GM12878 (cell line): ENCODE data around the gene CASP10. TPM values are rescaled to one million over a fixed set of nuclear protein-coding genes. Genes with fewer than 3 reads are reported as not detected.

Experiments
- ATAC-seq: fragments of 200-7000 bp; cut with Tn5 transposase; 3 replicates; pipeline ENCODE4 v1.9.1; 2020; ENCODE audit warnings: mild to moderate bottlenecking, moderate library complexity
- Bru-seq: library from RNA; stranded (reverse); fragments of 400-500 nt; gene quantifications from one replicate; lab custom pipeline; 2021; lab: Mats Ljungman, UMichigan
- BruChase-seq, 2 experiments: library from RNA; stranded (reverse); fragments of 400-500 nt; gene quantifications; one replicate each; lab custom pipeline; 2021; lab: Mats Ljungman, UMichigan
- BruUV-seq: library from RNA; stranded (reverse); fragments of 400-500 nt; replicated peaks from 2 replicates; lab custom pipeline; 2021; lab: Mats Ljungman, UMichigan
- CTCF ChIA-PET: fragments of 300-600 bp; sonication (Branson Sonifier 250); formaldehyde crosslinking; extraction: SDS; loops from one replicate; lab custom pipeline; 2021; ENCODE audit warnings: inconsistent platforms; lab: Yijun Ruan, JAX
- POLR2A ChIA-PET: fragments of 350-600 bp; formaldehyde crosslinking; extraction: SDS; loops from one replicate; lab custom pipeline; 2021; ENCODE audit warnings: inconsistent platforms; lab: Charles Lee
- RAD21 ChIA-PET: fragments of 300-600 bp; sonication (Branson Sonifier 250); formaldehyde crosslinking; loops from one replicate; lab custom pipeline; 2023; ENCODE audit warnings: antibody characterized with exemption; ENCODE audit not compliant: unreplicated experiment; lab: Charles Lee
- SMC1A ChIA-PET: fragments of 300-600 bp; sonication (Branson Sonifier 250); formaldehyde crosslinking; loops from one replicate; lab custom pipeline; 2023; ENCODE audit not compliant: unreplicated experiment, uncharacterized antibody; lab: Charles Lee
- DNase-seq: peaks from one replicate; pipeline ENCODE4 v3.0.0-alpha.2; 2011; ENCODE audit warnings: low read depth, low spot score
- FAIRE-seq: peaks from 3 replicates; lab custom pipeline; 2011; peaks lifted over from hg19 to GRCh38; lab: Jason Lieb, UNC
- H2AFZ ChIP-seq: 2 replicates; pipeline ENCODE4 v1.6.0; 2011; ENCODE audit warnings: low read depth, low read length, control low read depth; ENCODE audit not compliant: control insufficient read depth
- H3K27ac ChIP-seq: 2 replicates; pipeline ENCODE4 v1.5.1; 2011; ENCODE audit warnings: control low read depth; ENCODE audit not compliant: control insufficient read depth, insufficient read depth
- H3K27me3 ChIP-seq, 2 experiments: replicated peaks in 1 of 2; 2 replicates each; pipeline versions ENCODE4 v1.6.0 to v1.6.1; 2011; ENCODE audit warnings: low read length in 1 of 2; ENCODE audit not compliant: control insufficient read depth in 2 of 2, insufficient read depth in 2 of 2
- H3K36me3 ChIP-seq, 2 experiments: 2 replicates each; pipeline ENCODE4 v1.5.1; 2011; ENCODE audit warnings: low read length in 1 of 2; ENCODE audit not compliant: control insufficient read depth in 2 of 2, insufficient read depth in 2 of 2
- H3K4me1 ChIP-seq: 2 replicates; pipeline ENCODE4 v1.6.1; 2011; ENCODE audit warnings: mild to moderate bottlenecking, low read length, moderate library complexity, mixed read lengths; ENCODE audit not compliant: control insufficient read depth, insufficient read depth
- H3K4me2 ChIP-seq: 2 replicates; pipeline ENCODE4 v1.6.0; 2011; ENCODE audit warnings: control low read depth; ENCODE audit not compliant: control insufficient read depth, insufficient read depth
- H3K4me3 ChIP-seq: fragments of 200-600 bp; sonication (generic); 2 replicates; pipeline ENCODE4 v1.5.1; 2016
- H3K79me2 ChIP-seq: 2 replicates; pipeline ENCODE4 v1.6.0; 2011; ENCODE audit warnings: low read length; ENCODE audit not compliant: control insufficient read depth, insufficient read depth
- H3K9ac ChIP-seq: 2 replicates; pipeline ENCODE4 v1.8.0; 2011; ENCODE audit warnings: low read length, control low read depth, mixed read lengths; ENCODE audit not compliant: control insufficient read depth, insufficient read depth
- H3K9me3 ChIP-seq: replicated peaks from 3 replicates; pipeline ENCODE4 v1.5.1; 2011; ENCODE audit warnings: mild to moderate bottlenecking, low read length; ENCODE audit not compliant: control insufficient read depth, insufficient read depth
- H4K20me1 ChIP-seq: 2 replicates; pipeline ENCODE4 v1.6.0; 2011; ENCODE audit not compliant: control insufficient read depth, insufficient read depth
- ATF3 ChIP-seq: IDR thresholded peaks from 2 replicates; pipeline ENCODE4 v1.6.1; 2011; ENCODE audit warnings: low read depth, mild to moderate bottlenecking, low read length, moderate library complexity, borderline replicate concordance; ENCODE audit errors: extremely low read depth
- E4F1 ChIP-seq: fragments of 450-650 bp; IDR thresholded peaks from 2 replicates; pipeline ENCODE4 v1.6.1; 2018; ENCODE audit warnings: borderline replicate concordance, mild to moderate bottlenecking; ENCODE audit not compliant: partially characterized antibody
- ETV6 ChIP-seq, 2 experiments: fragments of 450-650 bp in 1 of 2; IDR thresholded peaks in 1 of 2; conservative IDR thresholded peaks in 1 of 2; 2 replicates each; pipeline ENCODE4 v1.6.1; 2014; ENCODE audit warnings: antibody characterized with exemption in 1 of 2, borderline replicate concordance in 1 of 2, low read depth in 1 of 2, mild to moderate bottlenecking in 1 of 2, moderate library complexity in 1 of 2
- FOXM1 ChIP-seq: IDR thresholded peaks from 2 replicates; pipeline ENCODE4 v1.6.1; 2012; ENCODE audit warnings: low read depth, mild to moderate bottlenecking, inconsistent platforms, low read length, moderate library complexity
- IKZF2 ChIP-seq, 2 experiments: fragments of 450-650 bp; IDR thresholded peaks; 2 replicates each; pipeline ENCODE4 v1.6.1; 2017; ENCODE audit warnings: mild to moderate bottlenecking in 2 of 2, moderate library complexity in 2 of 2
- MAX ChIP-seq: IDR thresholded peaks from 2 replicates; pipeline ENCODE4 v1.6.1; 2012; ENCODE audit warnings: low read depth, low read length, improper control_type of control experiment
- PBX3 ChIP-seq: IDR thresholded peaks from 2 replicates; pipeline ENCODE4 v1.6.1; 2011; ENCODE audit warnings: mild to moderate bottlenecking, low read depth, low read length, moderate library complexity; ENCODE audit not compliant: insufficient replicate concordance
- RAD51 ChIP-seq: fragments of 450-650 bp; IDR thresholded peaks from 2 replicates; pipeline ENCODE4 v1.6.1; 2016; ENCODE audit warnings: moderate library complexity, mild to moderate bottlenecking, inconsistent platforms
- TCF3 ChIP-seq: IDR thresholded peaks from 2 replicates; pipeline ENCODE4 v1.6.1; 2012; ENCODE audit warnings: low read depth, mild to moderate bottlenecking, low read length, borderline replicate concordance; ENCODE audit not compliant: insufficient read depth
- WGBS: methylation state at CpG from one replicate; pipeline ENCODE4 v1.1.6; 2016; ENCODE audit warnings: low lambda C conversion rate; ENCODE audit not compliant: insufficient replicate concordance, insufficient coverage; ENCODE audit errors: missing lambda C conversion rate; 5-methylcytosine and 5-hydroxymethylcytosine counted together
- in situ Hi-C: fragments of 300-500 bp; cut with MboI; formaldehyde crosslinking; loops from 9 replicates; pipeline ENCODE4 v1.14.3; 2018; ENCODE audit warnings: mixed read lengths
- intact Hi-C: fragments of 100-400 bp; cut with micrococcal nuclease; formaldehyde crosslinking; loops from one replicate; pipeline ENCODE4 v1.14.2; 2022; ENCODE audit not compliant: unreplicated experiment
- long read RNA-seq, 2 experiments: library from polyadenylated mRNA; unstranded; transcript quantifications; one replicate each; pipeline ENCODE4 v2.0.0, GENCODE V29; 2019 to 2020
- polyA minus RNA-seq, 3 experiments: library from RNA; depleted of rRNA, polyadenylated mRNA; stranded (reverse); fragments of >200 nt; gene quantifications; 2 replicates each; pipeline ENCODE4 v1.2.3, GENCODE V29; 2011
- polyA plus RNA-seq, 11 experiments: library from polyadenylated mRNA; depleted of rRNA in 4 of 11; unstranded in 6 of 11; stranded (reverse) in 5 of 11; fragments of >200 nt; fragmentation: Nextera tagmentation in 4 of 11; fragmentation: Illumina TruSeq in 1 of 11; extraction: Ambion mirVana in 4 of 11; extraction: Trizol in 1 of 11; gene quantifications; 1 replicate in 1 of 11; 2 replicates in 10 of 11; pipeline versions ENCODE4 v1.2.1 to v1.2.3, GENCODE V29; 2011 to 2016; ENCODE audit warnings: inconsistent platforms in 2 of 11, missing spikeins in 2 of 11, low read depth in 1 of 11
- total RNA-seq, 4 experiments: library from RNA; depleted of rRNA in 3 of 4; stranded (reverse); fragments of >200 nt in 3 of 4; fragmentation: Illumina TruSeq in 1 of 4; extraction: Trizol in 1 of 4; gene quantifications; 2 replicates each; pipeline versions ENCODE4 v1.2.1 to v1.2.3, GENCODE V29; 2013 to 2021

The CASP10 gene
- total RNA-seq (2013; cell fraction: nucleolus; rRNA removed) = 61.5 and 63.7 TPM in 2 replicates
- total RNA-seq (2014; rRNA removed) (12.8 and 13.1 TPM in 2 replicates), total RNA-seq (2014; rRNA removed; fragmentation: Illumina TruSeq; extraction: Trizol) (12.8 and 13.3 TPM in 2 replicates), total RNA-seq (2021) (11.2 and 12.4 TPM in 2 replicates), polyA plus RNA-seq (2011; rRNA removed) (14.1 and 17.9 TPM in 2 replicates), polyA plus RNA-seq (2014; fragmentation: Illumina TruSeq; extraction: Trizol) (11.5 and 14.8 TPM in 2 replicates), polyA plus RNA-seq (2014; fragmentation: Nextera tagmentation; extraction: Ambion mirVana) (1 to 10 TPM; 7.5 to 9.5 TPM), polyA plus RNA-seq (2014; rRNA removed) (9.8 and 10.1 TPM in 2 replicates), polyA plus RNA-seq (2016; fragmentation: Nextera tagmentation; extraction: Ambion mirVana) (1 to 10 TPM; 7.2 to 9.1 TPM), polyA minus RNA-seq (2011; rRNA and poly(A)+ RNA removed) (15.7 and 18.5 TPM in 2 replicates), Bru-seq, nascent RNA (percentile 66 among the genes with signal in this experiment), BruChase-seq, experiment 1, labeled RNA remaining after a 6-hour chase (percentile 65 among the genes with signal in this experiment), BruChase-seq, experiment 2, labeled RNA remaining after a 2-hour chase (percentile 68 among the genes with signal in this experiment)
- 2.8 TPM for polyA plus RNA-seq (2011; ENCODE audit: low read depth)
- polyA plus RNA-seq (2011; cell fraction: cytosol; rRNA removed) = 8.3 and 9.7 TPM in 2 replicates
- polyA plus RNA-seq (2011; cell fraction: nucleus; rRNA removed) = 8.6 and 10.8 TPM in 2 replicates
- 2.5 and 2.7 TPM in 2 replicates for polyA plus RNA-seq (2012)
- 4.1 and 6.7 TPM in 2 replicates for polyA minus RNA-seq (2011; cell fraction: cytosol; rRNA and poly(A)+ RNA removed)
- 7.4 and 9.2 TPM in 2 replicates for polyA minus RNA-seq (2011; cell fraction: nucleus; rRNA and poly(A)+ RNA removed)
- long read RNA-seq, experiment 1, partial matches to known transcripts = 0 of 3 reads
- long read RNA-seq, experiment 1, other reads (novel, unspliced or antisense) = 0 of 3 reads
- long read RNA-seq, experiment 2, full-length matches to known transcripts = 28 of 46 reads
- long read RNA-seq, experiment 2, partial matches to known transcripts = 9 of 46 reads
- long read RNA-seq, experiment 2, other reads (novel, unspliced or antisense) = 9 of 46 reads

- RAD21 ChIA-PET = interaction anchor here (0.5 to 4.3 kb wide), 43 partner anchors 9 to 701 kb away, joined by 3 to 279 read pairs (median 5); partner anchors contain the start of genes ALS2, CASP8, CFLAR and FLACC1
- Histone ChIP-seq H3K9ac (peak within 1 kb of the TSS; percentile 44; the same call in 1 of the 2 replicates), H4K20me1 (no peaks in the 10 kb centered on the region), H3K9me3 (peaks cover 7% of the 10 kb centered on the region; the same call in 2 of the 3 replicates), H3K27ac (peak within 1 kb of the TSS; percentile 1; the same call in 1 of the 2 replicates), H3K36me3 (no peaks in the 10 kb centered on the region), H3K4me1 (no peaks in the 10 kb centered on the region), H3K79me2 (no peaks in the 10 kb centered on the region; the same call in 1 of the 2 replicates), H2AFZ (peak within 1 kb of the TSS; percentile 89), H3K4me3 (peak within 1 kb of the TSS; percentile 70), H3K27me3 (no peaks in the 10 kb centered on the region; a peak in 2 of 4 replicates), H3K4me2 (peak within 1 kb of the TSS; percentile 65)
- ATAC-seq (peak; percentile 80), DNase-seq (peak; percentile 77), FAIRE-seq (peak; percentile 97)
- in situ Hi-C loops (no loop called here), intact Hi-C loops (loop anchor here (1.0 kb wide), 2 partner anchors 49 to 181 kb away; no protein-coding TSS in a partner anchor)
- POLR2A ChIA-PET = interaction anchor here (0.6 to 2.6 kb wide), 16 partner anchors 12 to 319 kb away, joined by 3 to 69 read pairs (median 4); partner anchors contain the start of gene CLK1
- WGBS = 14% methylated on average over 11 of the region's 11 CpGs
- CTCF ChIA-PET = interaction anchor here (0.6 to 4.4 kb wide), 60 partner anchors 10 to 699 kb away, joined by 3 to 390 read pairs (median 5); partner anchors contain the start of genes ALS2, CASP8, CLK1 and FLACC1
- BruUV-seq = no TSS peak
- SMC1A ChIA-PET = interaction anchor here (0.6 to 3.7 kb wide), 52 partner anchors 8 to 993 kb away, joined by 3 to 285 read pairs (median 4); partner anchors contain the start of genes CASP8, CFLAR, NDUFB3 and NIF3L1
- TF ChIP-seq IKZF2 (IDR thresholded peaks at IDR 0.05) (peak; percentile 76 to 83), MAX (no peak), RAD51 (0 out of 2 replicates have a peak, but pooled peaks have one; percentile 8), FOXM1 (peak; percentile 66; the same call in 1 of the 2 replicates), E4F1 (no peak), ATF3 (no peak), ETV6 (conservative IDR thresholded peaks at IDR 0.05 in 1 of 2, IDR thresholded peaks at IDR 0.05 in 1 of 2; ENCODE audit: borderline replicate concordance in 1 of 2, low read depth in 1 of 2) (peak in 1 of 2 experiments; percentile 61; a peak in 2 of 4 replicates), PBX3 (no peak), TCF3 (no peak)
Observed at GRCh38 chr2:201182650-201183364, at the start of gene CASP10. TSS of gene CASP10 (plus strand) at chr2:201183141. CDS start at chr2:201185778, 2,637 bp downstream.
